DND-41 (cell line): ENCODE data around the gene ONECUT3.

ENCODE experiments used
- CTCF ChIP-seq: IDR thresholded peaks from 2 replicates; pipeline ENCODE4 v1.5.1; 2012; ENCODE audit warnings: borderline replicate concordance, low read length, moderate library complexity, mild to moderate bottlenecking; ENCODE audit not compliant: poor library complexity, severe bottlenecking; ENCODE audit errors: extremely low read depth
- EZH2 ChIP-seq: IDR thresholded peaks from 3 replicates; pipeline ENCODE4 v1.6.1; 2012; ENCODE audit warnings: borderline replicate concordance, low read depth, mild to moderate bottlenecking, moderate library complexity, low read length, inconsistent platforms; ENCODE audit not compliant: severe bottlenecking

GRCh38 chr19:1730157-1730556, 23.1 kb upstream of the ONECUT3 start:
- TF ChIP-seq CTCF (no peak), EZH2 (no peak)
